Keratinocyte (primary cell): ENCODE measurements around the gene ATXN10.

Source experiments
- EZH2 ChIP-seq: IDR thresholded peaks from one replicate; pipeline ENCODE4 v1.6.1; 2012; ENCODE audit warnings: inconsistent platforms, mild to moderate bottlenecking, low read length, moderate library complexity
- TF ChIP-seq, protein P1 (sequence below), 3 experiments: IDR thresholded peaks in 1 of 3; conservative IDR thresholded peaks in 1 of 3; optimal IDR thresholded peaks in 1 of 3; 2 replicates in 2 of 3; 3 replicates in 1 of 3; pipeline versions ENCODE3 to v1.5.1; 2011; ENCODE audit warnings: low read length in 3 of 3, mild to moderate bottlenecking in 3 of 3, moderate library complexity in 2 of 3, control low read depth in 1 of 3, inconsistent platforms in 1 of 3; ENCODE audit not compliant: insufficient read depth in 2 of 3; ENCODE audit errors: extremely low read depth in 1 of 3

DNA sequence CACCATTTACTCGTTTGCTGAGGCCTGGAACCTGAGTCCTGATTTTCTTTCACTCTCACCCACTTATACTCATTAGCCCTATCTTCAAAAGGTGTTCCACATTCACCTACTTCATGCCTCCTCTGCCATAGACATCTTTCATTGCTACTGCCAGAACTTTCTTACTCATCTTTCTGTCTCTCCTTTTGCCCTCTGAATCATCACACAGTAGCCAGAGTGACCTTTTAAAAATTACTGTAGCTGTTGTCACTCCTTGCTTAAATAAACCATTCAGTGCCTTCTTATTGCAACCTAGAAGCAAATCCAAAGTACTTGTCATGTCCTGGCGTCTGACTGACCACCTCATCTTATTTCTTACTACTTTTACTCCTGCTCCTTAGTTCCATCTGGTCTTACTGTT, 38.2 kb downstream of the ATXN10 start:
- TF ChIP-seq, protein P1, sequence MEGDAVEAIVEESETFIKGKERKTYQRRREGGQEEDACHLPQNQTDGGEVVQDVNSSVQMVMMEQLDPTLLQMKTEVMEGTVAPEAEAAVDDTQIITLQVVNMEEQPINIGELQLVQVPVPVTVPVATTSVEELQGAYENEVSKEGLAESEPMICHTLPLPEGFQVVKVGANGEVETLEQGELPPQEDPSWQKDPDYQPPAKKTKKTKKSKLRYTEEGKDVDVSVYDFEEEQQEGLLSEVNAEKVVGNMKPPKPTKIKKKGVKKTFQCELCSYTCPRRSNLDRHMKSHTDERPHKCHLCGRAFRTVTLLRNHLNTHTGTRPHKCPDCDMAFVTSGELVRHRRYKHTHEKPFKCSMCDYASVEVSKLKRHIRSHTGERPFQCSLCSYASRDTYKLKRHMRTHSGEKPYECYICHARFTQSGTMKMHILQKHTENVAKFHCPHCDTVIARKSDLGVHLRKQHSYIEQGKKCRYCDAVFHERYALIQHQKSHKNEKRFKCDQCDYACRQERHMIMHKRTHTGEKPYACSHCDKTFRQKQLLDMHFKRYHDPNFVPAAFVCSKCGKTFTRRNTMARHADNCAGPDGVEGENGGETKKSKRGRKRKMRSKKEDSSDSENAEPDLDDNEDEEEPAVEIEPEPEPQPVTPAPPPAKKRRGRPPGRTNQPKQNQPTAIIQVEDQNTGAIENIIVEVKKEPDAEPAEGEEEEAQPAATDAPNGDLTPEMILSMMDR (optimal IDR thresholded peaks at IDR 0.05 in 1 of 3, IDR thresholded peaks at IDR 0.05 in 1 of 3, conservative IDR thresholded peaks at IDR 0.05 in 1 of 3; ENCODE audit: extremely low read depth in 1 of 3, insufficient read depth in 2 of 3, low read length in 3 of 3), result no peak
- TF ChIP-seq EZH2, result no peak
